Measurements from ENCODE around the gene ZMAT5. TPM values are rescaled to one million over a fixed set of nuclear protein-coding genes. Genes with fewer than 3 reads are reported as not detected.

The ZMAT5 gene
- total RNA-seq, 1 experiment from 2014 or later = 13.4 TPM

- peak; percentile 87 for ATAC-seq
- ChIA-PET POLR2A (no interaction called here), CTCF (interaction anchor here (0.9 to 2.0 kb wide), 4 partner anchors 38 to 269 kb away, joined by 3 to 9 read pairs (median 4); no protein-coding TSS in a partner anchor)
- Mint-ChIP-seq H3K9me3 (no peaks in the 10 kb centered on the region), H3K27me3 (ENCODE audit: low read depth) (no peaks in the 10 kb centered on the region), H3K27ac (no peak overlapping the region), H3K4me1 (peaks cover 12% of the 10 kb centered on the region), H3K36me3 (no peaks in the 10 kb centered on the region), H3K4me3 (no peak overlapping the region)
- TF ChIP-seq ZNF121 (CRISPR knock-in tag; IDR thresholded peaks at IDR 0.05) (no peak), JAZF1 (CRISPR knock-in tag; IDR thresholded peaks at IDR 0.05) (no peak), FOXJ3 (CRISPR knock-in tag; IDR thresholded peaks at IDR 0.05; ENCODE audit: borderline replicate concordance) (no peak), ZSCAN18 (CRISPR knock-in tag; IDR thresholded peaks at IDR 0.05) (no peak), TEAD4 (CRISPR knock-in tag; IDR thresholded peaks at IDR 0.05) (no peak), CDX4 (CRISPR knock-in tag; IDR thresholded peaks at IDR 0.05; ENCODE audit: borderline replicate concordance) (no peak), ZNF416 (CRISPR knock-in tag; IDR thresholded peaks at IDR 0.05) (no peak), SMAD3 (CRISPR knock-in tag; IDR thresholded peaks at IDR 0.05; ENCODE audit: borderline replicate concordance) (no peak), RORB (CRISPR knock-in tag; IDR thresholded peaks at IDR 0.05) (no peak), NR2C2 (CRISPR knock-in tag; IDR thresholded peaks at IDR 0.05) (no peak), ETV6 (CRISPR knock-in tag; IDR thresholded peaks at IDR 0.05) (no peak), ZMAT4 (CRISPR knock-in tag; IDR thresholded peaks at IDR 0.05) (no peak)
- TF ChIP-seq, protein P1, sequence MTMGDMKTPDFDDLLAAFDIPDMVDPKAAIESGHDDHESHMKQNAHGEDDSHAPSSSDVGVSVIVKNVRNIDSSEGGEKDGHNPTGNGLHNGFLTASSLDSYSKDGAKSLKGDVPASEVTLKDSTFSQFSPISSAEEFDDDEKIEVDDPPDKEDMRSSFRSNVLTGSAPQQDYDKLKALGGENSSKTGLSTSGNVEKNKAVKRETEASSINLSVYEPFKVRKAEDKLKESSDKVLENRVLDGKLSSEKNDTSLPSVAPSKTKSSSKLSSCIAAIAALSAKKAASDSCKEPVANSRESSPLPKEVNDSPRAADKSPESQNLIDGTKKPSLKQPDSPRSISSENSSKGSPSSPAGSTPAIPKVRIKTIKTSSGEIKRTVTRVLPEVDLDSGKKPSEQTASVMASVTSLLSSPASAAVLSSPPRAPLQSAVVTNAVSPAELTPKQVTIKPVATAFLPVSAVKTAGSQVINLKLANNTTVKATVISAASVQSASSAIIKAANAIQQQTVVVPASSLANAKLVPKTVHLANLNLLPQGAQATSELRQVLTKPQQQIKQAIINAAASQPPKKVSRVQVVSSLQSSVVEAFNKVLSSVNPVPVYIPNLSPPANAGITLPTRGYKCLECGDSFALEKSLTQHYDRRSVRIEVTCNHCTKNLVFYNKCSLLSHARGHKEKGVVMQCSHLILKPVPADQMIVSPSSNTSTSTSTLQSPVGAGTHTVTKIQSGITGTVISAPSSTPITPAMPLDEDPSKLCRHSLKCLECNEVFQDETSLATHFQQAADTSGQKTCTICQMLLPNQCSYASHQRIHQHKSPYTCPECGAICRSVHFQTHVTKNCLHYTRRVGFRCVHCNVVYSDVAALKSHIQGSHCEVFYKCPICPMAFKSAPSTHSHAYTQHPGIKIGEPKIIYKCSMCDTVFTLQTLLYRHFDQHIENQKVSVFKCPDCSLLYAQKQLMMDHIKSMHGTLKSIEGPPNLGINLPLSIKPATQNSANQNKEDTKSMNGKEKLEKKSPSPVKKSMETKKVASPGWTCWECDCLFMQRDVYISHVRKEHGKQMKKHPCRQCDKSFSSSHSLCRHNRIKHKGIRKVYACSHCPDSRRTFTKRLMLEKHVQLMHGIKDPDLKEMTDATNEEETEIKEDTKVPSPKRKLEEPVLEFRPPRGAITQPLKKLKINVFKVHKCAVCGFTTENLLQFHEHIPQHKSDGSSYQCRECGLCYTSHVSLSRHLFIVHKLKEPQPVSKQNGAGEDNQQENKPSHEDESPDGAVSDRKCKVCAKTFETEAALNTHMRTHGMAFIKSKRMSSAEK (CRISPR knock-in tag; IDR thresholded peaks at IDR 0.05; ENCODE audit: borderline replicate concordance) = no peak
- DNase-seq (ENCODE audit: low spot score) = peak; percentile 45
These were observed 32.0 kb downstream of the ZMAT5 start for GRCh38 chr22:29734838-29735237.

DNA sequence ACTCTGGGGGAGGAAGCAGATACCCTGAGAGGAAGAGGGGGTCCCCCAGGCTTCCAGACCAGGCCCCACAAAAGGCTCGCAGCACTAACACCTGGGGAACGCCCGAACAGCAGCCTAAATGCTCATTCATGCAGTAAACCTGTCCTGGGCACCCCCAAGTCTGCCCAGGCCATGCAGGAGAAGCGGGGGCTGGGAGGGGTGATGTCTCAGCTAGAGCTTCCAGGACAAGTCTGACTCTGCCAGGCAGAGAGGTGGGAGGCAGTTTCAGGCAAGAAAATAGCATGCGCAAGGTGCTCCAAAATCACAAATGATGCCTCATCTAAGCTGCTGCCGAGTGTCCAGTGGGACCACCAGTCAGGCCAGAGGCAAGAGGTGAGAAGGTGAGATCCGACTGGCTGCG, 32.4 kb downstream of the ZMAT5 start:
- ATAC-seq = no peak
- TF ChIP-seq ERG (CRISPR knock-in tag; IDR thresholded peaks at IDR 0.05) (no peak), NR1H2 (CRISPR knock-in tag; IDR thresholded peaks at IDR 0.05) (no peak), GABPB1 (CRISPR knock-in tag; IDR thresholded peaks at IDR 0.05) (no peak), HMGA2 (CRISPR knock-in tag; IDR thresholded peaks at IDR 0.05) (no peak), RELA (CRISPR knock-in tag; IDR thresholded peaks at IDR 0.05; ENCODE audit: borderline replicate concordance) (no peak), SMAD4 (CRISPR knock-in tag; IDR thresholded peaks at IDR 0.05) (no peak)
- H3K4me3 Mint-ChIP-seq = no peak overlapping the region
- no peaks in the 10 kb centered on the region for H3K36me3 Mint-ChIP-seq
- H3K4me1 Mint-ChIP-seq = peaks cover 12% of the 10 kb centered on the region
- no peaks in the 10 kb centered on the region for H3K9me3 Mint-ChIP-seq
- H3K27me3 Mint-ChIP-seq (ENCODE audit: low read depth) = no peaks in the 10 kb centered on the region
- ChIA-PET CTCF (interaction anchor here (0.9 to 2.0 kb wide), 4 partner anchors 38 to 270 kb away, joined by 3 to 9 read pairs (median 4); no protein-coding TSS in a partner anchor), POLR2A (interaction anchor here (0.9 kb wide), 1 partner anchor 16 kb away, joined by 3 read pairs; no protein-coding TSS in a partner anchor)
- DNase-seq (ENCODE audit: low spot score) = no peak
- no peak overlapping the region; the same call in 1 of the 2 replicates for H3K27ac Mint-ChIP-seq

Data from WTC11 (cell line).